GM23248 (cell line): ENCODE results near the gene APH1A.
A peak's percentile ranks its signal among the peaks of the same experiment; 100 is the strongest.

Experiments
- EZH2 ChIP-seq: fragments of 200-600 bp; sonication (generic); IDR thresholded peaks from 2 replicates; pipeline ENCODE4 v1.6.1; 2018; ENCODE audit warnings: antibody characterized with exemption, mild to moderate bottlenecking; ENCODE audit not compliant: insufficient read depth, poor library complexity, severe bottlenecking
- EZH2phosphoT487 ChIP-seq: fragments of 200-600 bp; sonication (generic); IDR thresholded peaks from 2 replicates; pipeline ENCODE4 v1.6.1; 2018; ENCODE audit warnings: antibody characterized with exemption, moderate library complexity, mild to moderate bottlenecking, low read depth; ENCODE audit not compliant: insufficient read depth

- TF ChIP-seq EZH2 (peak; percentile 20), EZH2phosphoT487 (no peak)
These were observed 8.8 kb downstream of the APH1A start for GRCh38 chr1:150259758-150260669.
